HCT116 (cell line): ENCODE data around the gene SHC2. TPM values are rescaled to one million over a fixed set of nuclear protein-coding genes. Genes with fewer than 3 reads are reported as not detected.
A peak's percentile ranks its signal among the peaks of the same experiment; 100 is the strongest.

Source experiments
- ATAC-seq: fragments of 200-7000 bp; cut with Tn5 transposase; 2 replicates; pipeline ENCODE4 v1.9.1; 2020; ENCODE audit warnings: mild to moderate bottlenecking, moderate library complexity
- BruUV-seq: library from RNA; stranded (reverse); fragments of 400-500 nt; replicated peaks from 2 replicates; lab custom pipeline; 2021; lab: Mats Ljungman, UMichigan
- CTCF ChIA-PET: fragments of 300-600 bp; sonication (Branson Sonifier 250); formaldehyde crosslinking; loops from one replicate; lab custom pipeline; 2021; ENCODE audit warnings: antibody characterized with exemption; lab: Charles Lee
- POLR2A ChIA-PET: fragments of 300-600, 350-600 bp; sonication (Branson Sonifier 250); formaldehyde crosslinking; loops from one replicate; lab custom pipeline; 2021; ENCODE audit warnings: antibody characterized with exemption; lab: Charles Lee
- RAD21 ChIA-PET, 2 experiments: fragments of 300-600 bp; sonication (Branson Sonifier 250); formaldehyde crosslinking; loops; one replicate each; lab custom pipeline; 2023; ENCODE audit warnings: low total read pairs in 2 of 2; ENCODE audit not compliant: uncharacterized antibody in 2 of 2, unreplicated experiment in 2 of 2, low non-redundant PET in 1 of 2; lab: Charles Lee
- DNase-seq: peaks from one replicate; pipeline ENCODE4 v3.0.0-alpha.2; 2010; ENCODE audit warnings: low read depth, low spot score
- H2AFZ ChIP-seq: fragments of 200-600 bp; shearing (Covaris generic), sonication (generic); 2 replicates; pipeline ENCODE4 v1.6.1; 2017; ENCODE audit warnings: low read depth, mixed run types, mixed read lengths, antibody characterized with exemption, low read length; ENCODE audit not compliant: poor library complexity, severe bottlenecking
- H3K27ac ChIP-seq: 2 replicates; pipeline ENCODE4 v1.5.1; 2012; ENCODE audit warnings: low read depth, low read length
- H3K27me3 ChIP-seq: fragments of 200-600 bp; sonication (generic); 2 replicates; pipeline ENCODE4 v1.6.1; 2016; ENCODE audit warnings: mixed run types, low read length, mixed read lengths; ENCODE audit not compliant: insufficient read depth
- H3K36me3 ChIP-seq, 2 experiments: fragments of 200-500 bp in 1 of 2; fragments of 200-600 bp in 1 of 2; sonication (Bioruptor generic) in 1 of 2; sonication (generic) in 1 of 2; 2 replicates each; pipeline versions ENCODE4 v1.5.1 to v1.6.1; 2014 to 2016; ENCODE audit warnings: low read length in 2 of 2, inconsistent platforms in 1 of 2, mixed read lengths in 1 of 2, mixed run types in 1 of 2; ENCODE audit not compliant: insufficient read depth in 2 of 2, control insufficient read depth in 1 of 2
- H3K4me1 ChIP-seq, 2 experiments: fragments of 200-600 bp in 1 of 2; sonication (generic) in 1 of 2; 2 replicates each; pipeline versions ENCODE4 v1.5.1 to v1.6.1; 2012 to 2017; ENCODE audit warnings: low read length in 2 of 2, inconsistent platforms in 1 of 2, mild to moderate bottlenecking in 1 of 2, mixed read lengths in 1 of 2, mixed run types in 1 of 2, moderate library complexity in 1 of 2; ENCODE audit not compliant: insufficient read depth in 2 of 2, control insufficient read depth in 1 of 2
- H3K4me2 ChIP-seq: fragments of 200-600 bp; sonication (generic); 2 replicates; pipeline ENCODE4 v1.6.1; 2017; ENCODE audit warnings: mixed run types, low read length, mixed read lengths
- H3K4me3 ChIP-seq, 2 experiments: fragments of 200-600 bp in 1 of 2; sonication (generic) in 1 of 2; replicated peaks in 1 of 2; 2 replicates each; pipeline ENCODE4 v1.5.1; 2011 to 2016; ENCODE audit warnings: low read length in 2 of 2, control low read depth in 1 of 2, low read depth in 1 of 2, mild to moderate bottlenecking in 1 of 2, mixed read lengths in 1 of 2, mixed run types in 1 of 2
- H3K79me2 ChIP-seq: fragments of 200-600 bp; sonication (generic); 2 replicates; pipeline ENCODE4 v1.6.1; 2017; ENCODE audit warnings: mild to moderate bottlenecking, mixed run types, low read length, moderate library complexity, mixed read lengths; ENCODE audit not compliant: insufficient read depth
- H3K9ac ChIP-seq: fragments of 200-600 bp; sonication (generic); 2 replicates; pipeline ENCODE4 v1.6.1; 2016; ENCODE audit warnings: low read length, mixed read lengths
- H3K9me2 ChIP-seq: fragments of 200-600 bp; sonication (generic), shearing (Covaris generic); 2 replicates; pipeline ENCODE4 v1.6.1; 2017; ENCODE audit warnings: mixed run types, mild to moderate bottlenecking, moderate library complexity; ENCODE audit not compliant: insufficient read depth
- H3K9me3 ChIP-seq, 2 experiments: fragments of 200-500 bp in 1 of 2; fragments of 200-600 bp in 1 of 2; sonication (Bioruptor generic) in 1 of 2; sonication (generic) in 1 of 2; 2 replicates each; pipeline ENCODE4 v1.6.1; 2014 to 2017; ENCODE audit warnings: low read length in 2 of 2, mixed read lengths in 2 of 2, inconsistent platforms in 1 of 2, low read depth in 1 of 2, mild to moderate bottlenecking in 1 of 2, mixed run types in 1 of 2, moderate library complexity in 1 of 2; ENCODE audit not compliant: control insufficient read depth in 1 of 2, insufficient read depth in 1 of 2
- H4K20me1 ChIP-seq: fragments of 200-600 bp; sonication (generic), shearing (Covaris generic); 2 replicates; pipeline ENCODE4 v1.6.1; 2017; ENCODE audit warnings: mixed run types, mild to moderate bottlenecking, moderate library complexity; ENCODE audit not compliant: insufficient read depth
- ATF3 ChIP-seq: IDR thresholded peaks from 2 replicates; pipeline ENCODE4 v1.6.1; 2012
- CEBPB ChIP-seq: IDR thresholded peaks from 2 replicates; pipeline ENCODE4 v1.6.1; 2012; ENCODE audit warnings: low read depth
- EZH2 ChIP-seq: fragments of 200-600 bp; sonication (generic); IDR thresholded peaks from 2 replicates; pipeline ENCODE4 v1.6.1; 2017; ENCODE audit warnings: antibody characterized with exemption, mixed run types
- JUND ChIP-seq: IDR thresholded peaks from 2 replicates; pipeline ENCODE4 v1.6.1; 2012
- POLR2A ChIP-seq: IDR thresholded peaks from 2 replicates; pipeline ENCODE4 v1.7.0; 2011; ENCODE audit warnings: borderline replicate concordance; ENCODE audit not compliant: insufficient read depth, insufficient read length; ENCODE audit errors: extremely low read depth
- SP1 ChIP-seq: IDR thresholded peaks from 2 replicates; pipeline ENCODE4 v1.6.1; 2012; ENCODE audit warnings: low read depth
- YY1 ChIP-seq: IDR thresholded peaks from 2 replicates; pipeline ENCODE4 v1.6.1; 2011; ENCODE audit warnings: low read length, low read depth, moderate library complexity, mild to moderate bottlenecking; ENCODE audit not compliant: insufficient replicate concordance; ENCODE audit errors: extremely low read depth
- intact Hi-C: fragments of 100-400 bp; cut with micrococcal nuclease; formaldehyde crosslinking; loops from 2 replicates; pipeline ENCODE4 v1.10.0; 2022
- total RNA-seq: library from RNA; stranded (reverse); gene quantifications from one replicate; pipeline ENCODE4 v1.2.1, GENCODE V29; 2021; ENCODE audit not compliant: unreplicated experiment
- TF ChIP-seq, protein P1 (sequence below): IDR thresholded peaks from 2 replicates; pipeline ENCODE4 v1.6.1; 2012
- TF ChIP-seq, protein P2 (sequence below): IDR thresholded peaks from 2 replicates; pipeline ENCODE4 v1.6.1; 2011; ENCODE audit warnings: mild to moderate bottlenecking, low read length, moderate library complexity; ENCODE audit not compliant: insufficient replicate concordance; ENCODE audit errors: extremely low read depth

SHC2 gene
- total RNA-seq, 1 experiment from 2014 or later, result 2.5 TPM

DNA sequence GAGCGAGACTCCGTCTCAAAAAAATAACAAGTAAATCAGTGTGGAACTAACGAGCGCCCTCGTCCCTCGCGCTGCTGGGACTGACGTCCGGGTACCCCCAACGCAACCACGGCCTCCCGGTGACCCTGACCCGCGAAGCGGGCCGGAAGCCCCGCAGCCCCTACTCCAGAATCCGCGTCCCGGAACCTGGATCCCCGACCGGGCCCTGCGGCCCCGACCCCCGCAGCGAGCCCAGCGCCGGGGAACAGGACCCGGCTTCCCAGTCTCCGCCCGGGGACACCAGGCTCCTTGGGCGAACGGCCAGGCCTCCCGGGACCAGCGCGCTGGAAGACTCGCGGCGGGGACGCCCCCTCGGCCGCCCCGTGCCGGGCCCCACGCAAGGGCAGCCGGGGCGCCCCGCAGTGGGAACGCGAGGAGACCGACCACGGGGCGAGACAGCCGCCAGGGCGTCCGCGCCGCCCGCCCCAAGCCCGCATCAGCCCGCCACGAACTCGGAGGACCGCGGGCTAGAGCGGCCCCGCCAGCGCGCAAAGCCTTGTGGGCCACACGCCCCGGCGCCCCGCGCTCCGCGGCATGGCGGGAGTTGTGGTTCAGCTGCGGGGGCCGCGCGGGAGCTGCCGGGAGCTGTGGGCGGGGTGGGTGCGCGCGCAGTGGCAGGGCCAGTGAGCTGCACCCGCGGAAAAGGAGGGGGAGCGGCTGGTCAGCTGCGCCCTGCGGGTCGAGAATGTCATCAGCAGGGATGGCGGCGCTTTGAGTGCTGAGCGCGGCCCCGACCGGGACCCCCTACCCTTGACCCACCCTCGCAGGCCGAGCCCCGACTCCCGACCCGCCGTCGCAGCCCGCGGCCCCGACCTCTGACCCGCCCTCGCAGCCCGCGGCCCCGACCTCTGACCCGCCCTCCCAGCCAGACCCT lies 27.9 kb upstream of the SHC2 start (continued):
- TF ChIP-seq POLR2A (peak; percentile 72), JUND (no peak), SP1 (peak; percentile 72), YY1 (peak; percentile 88)
- TF ChIP-seq, protein P1, sequence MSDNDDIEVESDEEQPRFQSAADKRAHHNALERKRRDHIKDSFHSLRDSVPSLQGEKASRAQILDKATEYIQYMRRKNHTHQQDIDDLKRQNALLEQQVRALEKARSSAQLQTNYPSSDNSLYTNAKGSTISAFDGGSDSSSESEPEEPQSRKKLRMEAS, result no peak; the same call in 1 of the 2 replicates

- no peak overlapping the region for H3K4me3 ChIP-seq
- intact Hi-C loops, result no loop called here
- H3K36me3 ChIP-seq, result no peaks in the 10 kb centered on the region
- CTCF ChIA-PET, result no interaction called here
- no peak overlapping the region for H2AFZ ChIP-seq
- TF ChIP-seq EZH2, result no peak
- no peak for TF ChIP-seq CEBPB
- TF ChIP-seq, protein P2, sequence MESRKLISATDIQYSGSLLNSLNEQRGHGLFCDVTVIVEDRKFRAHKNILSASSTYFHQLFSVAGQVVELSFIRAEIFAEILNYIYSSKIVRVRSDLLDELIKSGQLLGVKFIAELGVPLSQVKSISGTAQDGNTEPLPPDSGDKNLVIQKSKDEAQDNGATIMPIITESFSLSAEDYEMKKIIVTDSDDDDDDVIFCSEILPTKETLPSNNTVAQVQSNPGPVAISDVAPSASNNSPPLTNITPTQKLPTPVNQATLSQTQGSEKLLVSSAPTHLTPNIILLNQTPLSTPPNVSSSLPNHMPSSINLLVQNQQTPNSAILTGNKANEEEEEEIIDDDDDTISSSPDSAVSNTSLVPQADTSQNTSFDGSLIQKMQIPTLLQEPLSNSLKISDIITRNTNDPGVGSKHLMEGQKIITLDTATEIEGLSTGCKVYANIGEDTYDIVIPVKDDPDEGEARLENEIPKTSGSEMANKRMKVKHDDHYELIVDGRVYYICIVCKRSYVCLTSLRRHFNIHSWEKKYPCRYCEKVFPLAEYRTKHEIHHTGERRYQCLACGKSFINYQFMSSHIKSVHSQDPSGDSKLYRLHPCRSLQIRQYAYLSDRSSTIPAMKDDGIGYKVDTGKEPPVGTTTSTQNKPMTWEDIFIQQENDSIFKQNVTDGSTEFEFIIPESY, result no peak
- no peak for TF ChIP-seq ATF3
- no peaks in the 10 kb centered on the region for H4K20me1 ChIP-seq
- H3K27ac ChIP-seq, result no peak overlapping the region
- POLR2A ChIA-PET, result no interaction called here
- RAD21 ChIA-PET, result no interaction called here
- H3K4me1 ChIP-seq, result peaks cover 6 to 11% of the 10 kb centered on the region in 2 experiments
- no peak overlapping the region for H3K9ac ChIP-seq
- no TSS peak for BruUV-seq
- ATAC-seq (no peak), DNase-seq (no peak)
- H3K79me2 ChIP-seq, result no peaks in the 10 kb centered on the region
- no peak overlapping the region for H3K4me2 ChIP-seq
- H3K27me3 ChIP-seq, result no peaks in the 10 kb centered on the region
- no peaks in the 10 kb centered on the region for H3K9me2 ChIP-seq
- peaks cover 0 to 11% of the 10 kb centered on the region in 2 experiments; a peak in 1 of 4 replicates for H3K9me3 ChIP-seq
Measured at GRCh38 chr19:485583-486236, 24.9 kb upstream of the SHC2 start.
